GM19099 (cell line): ENCODE results near the gene IL6ST.

Experiments
- POLR2A ChIP-seq: IDR thresholded peaks from 3 replicates; pipeline ENCODE4 v1.6.1; 2011; ENCODE audit warnings: low read depth; ENCODE audit not compliant: insufficient read length; ENCODE audit errors: extremely low read depth

IL6ST gene

DNA sequence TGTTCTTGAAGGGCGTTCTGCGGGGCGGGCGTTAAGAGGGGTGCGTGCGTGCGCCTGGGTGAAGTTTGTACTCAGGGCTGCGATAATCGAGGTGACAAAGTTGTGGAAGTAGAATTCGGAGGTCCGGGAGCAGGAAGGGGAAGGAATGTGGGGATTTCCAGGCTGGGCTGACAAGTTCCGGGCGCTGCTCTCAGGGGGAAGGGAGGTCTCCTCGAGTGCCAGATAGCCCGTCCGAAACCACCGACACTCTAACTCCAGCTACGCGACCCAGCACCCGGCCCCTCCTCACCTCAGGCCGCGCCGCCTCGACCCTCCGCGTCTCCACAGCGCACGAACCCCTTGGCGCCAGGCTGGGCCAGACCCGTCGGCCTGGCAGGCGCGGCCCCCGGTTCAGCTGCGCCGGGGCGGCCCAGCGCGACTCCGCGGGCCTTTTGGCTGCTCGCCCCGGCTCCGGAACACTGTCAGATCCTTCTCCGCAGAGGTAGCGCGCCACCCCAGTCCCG lies at the start of gene IL6ST:
IL6ST (minus strand) TSS at position 469 of the 503 bp plus-strand sequence. CDS start 18,685 bp downstream, outside the sequence.
- peak; percentile 87 for TF ChIP-seq POLR2A

DNA sequence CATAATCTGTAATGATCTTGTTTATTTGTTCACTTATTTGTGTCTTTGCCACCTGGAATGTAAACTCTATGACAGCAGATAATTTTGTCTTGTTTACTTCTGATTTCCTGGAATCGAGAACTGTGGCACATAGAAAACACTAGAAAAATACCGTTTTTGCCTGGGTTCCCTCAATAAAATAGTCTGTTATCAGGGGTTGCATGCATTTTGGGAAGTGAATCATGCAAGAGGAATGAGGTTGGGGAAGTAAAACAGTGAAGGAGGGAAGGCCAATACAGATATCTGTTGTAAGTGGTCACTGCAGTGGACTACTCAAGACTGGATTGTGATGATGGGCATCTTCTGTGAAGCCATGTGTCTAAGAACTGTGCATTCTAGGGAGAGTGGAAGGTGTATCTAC lies 45.2 kb upstream of the IL6ST start:
- no peak for TF ChIP-seq POLR2A

DNA sequence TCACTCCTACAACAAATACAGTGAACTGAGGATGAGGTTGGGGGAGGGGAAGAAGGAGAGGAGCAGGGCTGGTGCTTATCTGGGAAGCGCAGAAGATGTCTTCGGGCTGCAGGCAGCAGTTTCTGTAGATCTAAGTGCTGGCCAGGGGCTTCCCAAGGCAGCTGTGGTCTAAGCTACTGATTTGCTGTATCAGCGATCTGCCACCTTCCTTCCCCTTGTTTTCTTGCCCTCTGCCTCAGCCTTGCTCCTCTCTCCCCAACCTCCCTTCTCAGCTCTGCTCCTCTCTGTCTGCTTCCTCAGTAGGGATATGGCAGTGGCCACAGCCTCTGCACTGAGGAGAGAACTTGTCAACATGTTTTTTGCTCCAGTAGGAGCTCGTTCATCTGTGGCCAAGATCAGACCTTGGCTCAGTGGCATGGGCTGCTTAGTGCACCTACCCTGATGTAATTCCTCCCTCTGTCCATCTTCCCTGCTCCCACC lies 42.8 kb upstream of the IL6ST start:
- no peak for TF ChIP-seq POLR2A

DNA sequence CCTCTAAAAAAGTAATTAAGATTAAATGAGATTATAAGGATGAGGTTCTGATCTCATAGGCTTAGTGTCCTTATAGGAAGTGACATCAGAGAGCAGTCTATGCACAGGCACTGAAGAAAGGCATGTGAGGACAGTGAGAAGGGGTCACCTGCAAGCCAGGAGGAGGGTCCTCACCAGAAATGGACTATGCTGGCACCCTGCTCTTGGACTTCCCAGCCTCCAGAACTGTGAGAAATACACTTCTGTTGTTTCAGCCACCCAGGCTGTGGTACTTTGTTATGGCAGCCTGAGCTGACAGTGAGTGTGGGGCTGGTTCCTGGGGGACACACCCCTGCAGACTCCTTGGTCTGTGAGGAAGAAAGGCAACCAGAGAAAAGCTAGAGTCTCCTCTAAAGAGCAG lies 34.7 kb upstream of the IL6ST start:
- no peak for TF ChIP-seq POLR2A

DNA sequence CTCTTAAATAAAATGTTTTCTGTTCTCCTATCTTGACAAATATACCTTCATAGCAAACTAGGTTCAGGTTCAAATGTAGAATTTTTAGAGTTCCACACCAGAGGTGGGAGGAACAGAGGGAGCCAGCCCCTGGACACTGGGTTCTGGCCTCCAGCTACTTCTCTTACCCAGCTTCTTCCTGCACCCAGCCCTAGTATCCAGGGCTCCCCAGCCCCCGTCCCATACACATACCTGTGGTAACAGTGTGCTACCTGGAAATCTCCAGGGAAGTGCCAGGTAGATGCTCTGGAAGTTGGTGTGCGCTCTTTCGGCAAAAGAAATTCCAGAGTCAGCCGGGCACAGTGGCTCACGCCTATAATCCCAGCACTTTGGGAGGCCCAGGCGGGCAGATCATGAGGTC lies 33.9 kb upstream of the IL6ST start:
- TF ChIP-seq POLR2A = no peak

DNA sequence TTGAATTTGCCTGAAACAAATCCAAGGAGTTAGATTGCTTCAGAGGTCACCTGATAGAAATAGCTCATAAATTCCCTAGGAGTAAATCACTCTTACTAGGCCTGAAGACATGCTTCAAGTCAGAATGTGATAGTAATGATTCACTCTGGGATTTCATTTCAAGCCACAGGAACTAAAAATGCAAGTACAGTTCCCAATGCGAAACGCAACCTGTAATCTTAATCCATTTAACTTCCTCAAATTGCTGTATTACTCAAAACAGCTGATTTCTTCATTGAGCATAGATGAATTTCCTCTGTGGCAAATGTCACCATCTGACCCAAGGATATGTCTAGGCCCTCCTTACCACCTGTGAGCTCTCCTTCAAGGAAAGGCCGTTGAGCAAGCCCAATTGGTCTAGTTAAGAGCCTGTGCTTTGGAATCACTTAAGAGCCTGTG lies 32.1 kb upstream of the IL6ST start:
- TF ChIP-seq POLR2A = no peak

DNA sequence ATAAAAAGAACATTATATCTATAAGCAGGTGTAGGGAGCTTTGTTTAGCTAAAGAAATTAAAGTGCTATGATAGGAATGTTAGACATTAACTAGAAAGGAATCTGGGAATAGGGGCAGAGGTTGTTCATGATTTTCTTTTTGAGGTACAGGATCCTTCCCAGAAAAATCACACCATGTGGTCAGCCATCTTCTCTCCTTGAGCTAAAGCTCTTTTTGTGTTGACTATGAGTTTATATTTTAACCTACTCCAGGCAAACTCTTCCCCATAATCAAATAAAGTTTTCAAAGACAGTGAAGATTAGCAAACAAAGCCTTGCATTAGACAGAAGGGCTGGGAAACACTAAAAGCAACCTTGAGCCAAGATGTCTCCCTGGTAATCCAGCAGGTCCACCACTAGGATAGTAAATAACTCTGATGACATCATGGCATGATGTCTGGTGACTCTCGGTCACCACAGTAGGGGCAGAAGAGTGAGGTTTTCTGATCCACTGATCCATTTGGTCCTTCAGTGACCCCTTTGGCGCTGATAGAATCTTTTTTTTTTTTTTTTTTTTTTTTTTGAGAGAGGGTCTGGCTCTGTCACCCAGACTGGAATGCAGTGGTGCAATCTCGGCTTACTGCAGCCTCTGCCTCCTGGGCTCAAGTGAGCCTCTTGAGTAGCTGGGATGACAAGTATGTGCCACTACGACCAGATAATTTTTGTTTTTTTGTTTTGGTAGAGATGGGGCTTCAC lies 30.6 kb upstream of the IL6ST start:
- TF ChIP-seq POLR2A = no peak

DNA sequence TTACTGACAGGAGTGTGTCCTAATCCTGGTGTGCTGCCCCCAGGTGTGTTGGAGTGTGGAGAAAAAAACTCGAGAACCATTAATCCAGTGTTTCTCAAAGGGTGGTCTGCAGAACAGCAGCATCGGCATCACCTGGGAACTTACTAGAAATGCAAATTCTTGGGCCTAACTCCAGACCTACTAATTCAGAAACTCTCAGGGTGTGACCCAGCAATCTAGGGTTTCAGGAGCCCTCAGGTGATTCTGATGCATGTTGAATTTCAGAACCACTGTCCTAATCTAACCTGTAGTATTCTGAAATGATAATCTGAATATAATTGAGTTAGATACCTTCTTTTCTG lies 30.0 kb upstream of the IL6ST start:
- no peak for TF ChIP-seq POLR2A

DNA sequence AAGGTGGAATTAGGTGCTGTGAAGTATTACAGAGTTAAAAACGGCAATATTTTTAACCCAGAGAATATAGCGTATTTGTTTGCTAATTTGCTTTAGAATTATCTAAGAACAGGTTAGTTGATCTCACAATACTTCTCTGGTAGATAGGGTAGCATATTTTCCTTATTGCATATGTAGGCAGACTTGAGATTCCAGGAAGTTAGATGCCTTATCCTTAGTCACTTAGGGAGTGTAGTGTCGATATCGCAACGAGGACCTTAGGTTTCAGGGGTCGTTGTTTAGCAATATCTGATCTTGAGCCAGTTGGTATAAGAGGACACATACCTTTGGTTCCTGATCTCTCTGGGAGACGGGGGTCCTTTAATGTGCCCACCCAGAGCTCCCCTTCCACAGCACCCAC lies 28.5 kb upstream of the IL6ST start:
- no peak for TF ChIP-seq POLR2A

DNA sequence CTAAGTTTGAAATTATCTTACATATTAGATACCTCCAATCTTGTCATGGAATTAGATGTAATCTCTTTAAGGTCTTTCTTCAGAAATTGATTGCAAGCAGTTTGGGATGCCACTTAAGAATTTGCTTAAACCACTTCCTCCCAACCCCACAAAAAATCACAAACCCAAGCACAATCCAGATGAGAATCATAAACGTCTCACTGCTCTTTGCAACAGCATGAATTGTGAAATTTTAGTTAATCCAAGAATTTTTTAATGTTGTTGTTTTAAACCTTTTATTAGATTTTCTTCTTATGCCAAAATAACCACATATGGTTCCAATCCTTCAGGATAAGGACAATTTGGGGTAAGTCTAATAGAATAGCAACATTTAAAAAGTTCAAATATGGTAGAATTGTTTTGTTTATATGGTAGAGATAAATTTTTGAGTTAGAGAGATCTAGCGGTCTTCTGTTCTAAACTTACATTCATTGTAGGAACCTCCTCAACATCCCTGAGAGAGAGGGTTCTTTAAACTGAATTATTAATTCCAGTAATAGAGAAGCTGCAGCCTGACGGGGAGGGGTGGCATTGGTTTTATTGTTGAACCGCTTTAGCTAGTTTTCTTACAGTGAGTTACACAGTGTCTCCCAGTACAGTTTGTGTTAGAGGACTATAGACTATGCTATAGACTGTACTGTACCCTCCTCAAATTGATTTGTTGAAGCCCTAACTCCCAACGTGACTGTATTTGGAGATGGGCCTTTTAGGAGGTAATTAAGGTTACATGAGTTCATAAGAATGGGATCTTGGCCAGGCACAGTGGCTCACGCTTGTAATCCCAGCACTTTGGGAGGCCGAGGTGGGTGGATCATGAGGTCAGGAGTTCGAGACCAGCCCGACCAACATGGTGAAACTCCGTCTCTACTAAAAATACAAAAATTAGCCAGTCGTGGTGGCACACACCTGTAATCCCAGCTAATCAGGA lies 24.8 kb upstream of the IL6ST start:
- no peak for TF ChIP-seq POLR2A

DNA sequence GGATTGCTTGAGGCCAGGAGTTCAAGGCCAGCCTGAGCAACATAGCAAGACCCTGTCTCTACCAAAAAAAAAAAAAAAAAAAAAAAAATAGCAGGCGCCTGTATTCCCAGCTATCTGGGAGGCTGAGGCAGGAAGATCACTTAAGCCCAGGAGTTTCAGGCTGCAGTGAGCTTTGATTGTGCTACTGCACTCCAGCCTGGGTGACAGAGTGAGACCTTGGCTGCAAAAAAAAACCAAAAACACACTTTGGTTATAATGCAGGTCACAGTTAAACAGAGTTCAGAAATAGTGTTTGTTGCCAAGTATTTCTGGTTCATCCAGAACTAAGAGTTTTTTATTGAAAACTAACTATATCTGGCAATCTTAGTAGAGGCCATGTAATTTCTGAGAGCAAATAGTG lies 24.1 kb upstream of the IL6ST start:
- TF ChIP-seq POLR2A = no peak

DNA sequence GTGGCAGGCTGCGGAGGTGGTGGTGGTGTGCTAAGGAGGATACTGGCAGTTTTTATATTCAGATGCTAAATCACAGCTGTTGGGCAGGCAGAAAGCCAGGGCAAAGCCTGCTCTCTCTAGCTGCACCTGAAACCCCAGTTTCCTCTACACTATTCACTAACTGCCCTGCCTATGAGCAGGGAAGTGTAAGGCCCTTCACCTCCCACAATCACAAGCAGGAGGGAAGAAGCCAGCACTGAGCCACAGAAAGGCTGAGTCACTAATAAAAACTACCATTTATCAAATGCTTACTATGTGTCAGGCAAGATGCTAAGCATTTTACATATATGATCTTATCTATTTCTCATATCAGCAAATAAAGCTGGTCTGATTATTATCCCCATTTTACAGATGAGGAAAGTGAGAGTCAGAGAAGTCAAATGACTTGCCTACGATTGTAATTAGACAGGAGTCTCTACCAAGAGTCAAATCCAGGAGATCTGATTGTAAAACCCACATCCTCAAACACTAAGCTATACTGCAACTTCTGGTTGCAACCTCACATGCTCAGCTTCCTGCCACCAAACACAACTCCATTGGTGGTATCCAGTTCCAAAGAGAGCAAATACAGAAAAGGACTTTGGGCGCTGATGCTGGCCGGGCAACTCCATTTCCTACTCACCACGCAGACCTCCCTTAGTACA lies 17.7 kb upstream of the IL6ST start:
- no peak for TF ChIP-seq POLR2A

DNA sequence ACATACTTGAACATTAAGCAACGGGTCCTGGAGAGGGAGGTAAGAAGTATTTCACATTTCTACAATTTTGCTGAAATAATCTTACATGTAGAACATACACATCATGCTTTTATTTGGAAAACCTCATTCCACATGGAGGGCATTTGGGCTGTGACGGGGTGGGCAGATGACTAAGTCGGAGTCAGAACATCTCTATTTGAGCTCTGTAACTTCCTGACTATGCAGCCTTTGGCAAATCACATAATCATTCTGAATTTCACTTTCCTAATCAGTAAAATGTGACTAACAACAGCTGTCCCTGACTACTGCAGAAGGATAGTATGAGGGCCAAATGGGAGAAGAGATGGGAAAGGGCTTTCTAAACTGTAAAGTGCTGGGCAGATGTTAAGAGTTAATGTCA lies 17.1 kb upstream of the IL6ST start:
- no peak for TF ChIP-seq POLR2A

DNA sequence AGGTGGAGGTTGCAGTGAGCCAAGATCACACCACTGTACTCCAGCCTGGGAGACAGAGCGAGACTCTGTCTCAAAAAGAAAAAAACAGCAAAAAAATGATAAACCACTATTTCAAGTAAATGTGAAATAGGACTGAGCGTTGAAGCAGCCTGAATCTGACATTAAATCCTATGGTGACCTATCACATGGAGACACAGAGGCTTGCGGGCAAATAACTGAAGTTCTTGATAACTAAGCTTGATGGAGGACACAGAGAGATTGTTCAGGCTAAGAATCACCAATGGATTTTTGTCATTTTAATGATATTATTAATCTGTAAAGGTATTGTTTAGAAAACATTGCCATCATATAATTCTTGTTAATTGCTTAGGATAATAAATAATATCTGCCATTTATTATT lies 15.7 kb upstream of the IL6ST start:
- TF ChIP-seq POLR2A = no peak

DNA sequence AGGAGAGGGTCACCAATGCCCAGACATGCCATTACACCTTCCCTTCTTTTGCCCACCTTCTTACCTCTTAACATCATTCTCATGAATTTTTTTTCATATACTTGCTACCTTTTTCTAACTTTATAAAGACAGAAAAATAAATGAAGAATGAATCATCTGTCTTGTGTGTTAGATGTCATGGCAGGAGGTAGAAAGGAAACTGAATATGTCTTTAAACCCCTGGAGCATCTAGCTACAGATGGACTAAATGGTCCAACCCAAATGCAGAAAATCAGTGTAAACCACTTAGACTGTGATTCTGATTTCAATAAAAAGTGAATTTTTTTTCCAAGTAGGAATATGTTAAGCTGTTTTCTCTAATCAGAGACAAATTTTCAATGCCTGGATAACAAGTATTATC lies 11.8 kb upstream of the IL6ST start:
- no peak for TF ChIP-seq POLR2A
